MCF 10A (cell line): ENCODE measurements around the gene TMEM132D. TPM values are rescaled to one million over a fixed set of nuclear protein-coding genes. Genes with fewer than 3 reads are reported as not detected.

Experiments used
- BruUV-seq: library from RNA; stranded (reverse); fragments of 400-500 nt; replicated peaks from 2 replicates; lab custom pipeline; 2021; lab: Mats Ljungman, UMichigan
- CTCF ChIA-PET: fragments of 300-600 bp; sonication (Branson Sonifier 250); formaldehyde crosslinking; extraction: SDS; loops from one replicate; lab custom pipeline; 2021; ENCODE audit warnings: antibody characterized with exemption, inconsistent platforms; lab: Yijun Ruan, JAX
- POLR2A ChIA-PET: fragments of 300-600, 350-650 bp; sonication (Branson Sonifier 250); formaldehyde crosslinking; extraction: SDS; loops from one replicate; lab custom pipeline; 2020; ENCODE audit warnings: antibody characterized with exemption, inconsistent platforms; lab: Yijun Ruan, JAX
- DNase-seq: peaks from one replicate; pipeline ENCODE4 v3.0.0-alpha.2; 2018; ENCODE audit not compliant: unreplicated experiment
- H3K27ac Mint-ChIP-seq: one replicate; pipeline ENCODE4 v1.8.0; 2022; ENCODE audit warnings: mild to moderate bottlenecking, low read depth, mixed read lengths; ENCODE audit not compliant: unreplicated experiment
- H3K27me3 Mint-ChIP-seq: one replicate; pipeline ENCODE4 v1.8.0; 2022; ENCODE audit warnings: mixed read lengths; ENCODE audit not compliant: insufficient read depth, unreplicated experiment
- H3K36me3 Mint-ChIP-seq: one replicate; pipeline ENCODE4 v1.8.0; 2022; ENCODE audit warnings: mild to moderate bottlenecking, moderate library complexity, mixed read lengths; ENCODE audit not compliant: insufficient read depth, unreplicated experiment
- H3K4me1 Mint-ChIP-seq: one replicate; pipeline ENCODE4 v1.8.0; 2022; ENCODE audit warnings: mixed read lengths; ENCODE audit not compliant: insufficient read depth, unreplicated experiment
- H3K4me3 Mint-ChIP-seq: one replicate; pipeline ENCODE4 v1.8.0; 2022; ENCODE audit warnings: mild to moderate bottlenecking, moderate library complexity, mixed read lengths; ENCODE audit not compliant: unreplicated experiment
- H3K9me3 Mint-ChIP-seq: one replicate; pipeline ENCODE4 v1.8.0; 2022; ENCODE audit warnings: mixed read lengths; ENCODE audit not compliant: unreplicated experiment
- intact Hi-C: fragments of 100-400 bp; cut with micrococcal nuclease; formaldehyde crosslinking; loops from 2 replicates; pipeline ENCODE4 v1.14.1; 2022
- total RNA-seq: library from RNA; stranded (reverse); gene quantifications from 2 replicates; pipeline ENCODE4 v1.2.3, GENCODE V29; 2022
- TF ChIP-seq, protein P1 (sequence below): fragments of 200-600 bp; IDR thresholded peaks from one replicate; pipeline ENCODE4 v1.8.0; 2022; ENCODE audit warnings: antibody characterized with exemption, mild to moderate bottlenecking; ENCODE audit not compliant: unreplicated experiment

Gene TMEM132D
- total RNA-seq, 1 experiment from 2014 or later = not detected

DNA sequence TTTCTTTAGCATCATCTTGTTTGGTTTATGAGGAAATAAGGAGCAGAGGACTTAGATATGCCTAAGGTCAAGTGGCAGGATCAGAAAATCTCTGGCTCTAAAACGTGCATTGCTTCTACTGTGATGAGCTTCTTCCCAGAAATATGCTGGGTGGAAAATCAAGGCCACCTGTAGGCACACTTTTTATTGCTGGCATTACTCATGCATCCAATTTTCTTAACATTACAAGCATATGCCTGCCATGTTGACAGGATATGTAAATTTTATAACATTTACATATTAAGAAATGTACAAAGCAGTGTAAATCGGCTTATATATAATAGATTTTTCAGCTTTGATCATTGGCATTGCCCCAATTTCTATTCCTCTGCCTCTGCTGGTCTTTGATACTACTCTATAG lies 409.6 kb downstream of the TMEM132D start:
- Mint-ChIP-seq H3K27me3 (no peaks in the 10 kb centered on the region), H3K4me3 (no peak overlapping the region), H3K36me3 (no peaks in the 10 kb centered on the region), H3K27ac (no peak overlapping the region), H3K4me1 (no peaks in the 10 kb centered on the region), H3K9me3 (peaks cover 14% of the 10 kb centered on the region)
- BruUV-seq = no TSS peak
- TF ChIP-seq, protein P1, sequence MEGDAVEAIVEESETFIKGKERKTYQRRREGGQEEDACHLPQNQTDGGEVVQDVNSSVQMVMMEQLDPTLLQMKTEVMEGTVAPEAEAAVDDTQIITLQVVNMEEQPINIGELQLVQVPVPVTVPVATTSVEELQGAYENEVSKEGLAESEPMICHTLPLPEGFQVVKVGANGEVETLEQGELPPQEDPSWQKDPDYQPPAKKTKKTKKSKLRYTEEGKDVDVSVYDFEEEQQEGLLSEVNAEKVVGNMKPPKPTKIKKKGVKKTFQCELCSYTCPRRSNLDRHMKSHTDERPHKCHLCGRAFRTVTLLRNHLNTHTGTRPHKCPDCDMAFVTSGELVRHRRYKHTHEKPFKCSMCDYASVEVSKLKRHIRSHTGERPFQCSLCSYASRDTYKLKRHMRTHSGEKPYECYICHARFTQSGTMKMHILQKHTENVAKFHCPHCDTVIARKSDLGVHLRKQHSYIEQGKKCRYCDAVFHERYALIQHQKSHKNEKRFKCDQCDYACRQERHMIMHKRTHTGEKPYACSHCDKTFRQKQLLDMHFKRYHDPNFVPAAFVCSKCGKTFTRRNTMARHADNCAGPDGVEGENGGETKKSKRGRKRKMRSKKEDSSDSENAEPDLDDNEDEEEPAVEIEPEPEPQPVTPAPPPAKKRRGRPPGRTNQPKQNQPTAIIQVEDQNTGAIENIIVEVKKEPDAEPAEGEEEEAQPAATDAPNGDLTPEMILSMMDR = no peak
- no peak for DNase-seq
- intact Hi-C loops = no loop called here
- POLR2A ChIA-PET = no interaction called here
- CTCF ChIA-PET = no interaction called here

DNA sequence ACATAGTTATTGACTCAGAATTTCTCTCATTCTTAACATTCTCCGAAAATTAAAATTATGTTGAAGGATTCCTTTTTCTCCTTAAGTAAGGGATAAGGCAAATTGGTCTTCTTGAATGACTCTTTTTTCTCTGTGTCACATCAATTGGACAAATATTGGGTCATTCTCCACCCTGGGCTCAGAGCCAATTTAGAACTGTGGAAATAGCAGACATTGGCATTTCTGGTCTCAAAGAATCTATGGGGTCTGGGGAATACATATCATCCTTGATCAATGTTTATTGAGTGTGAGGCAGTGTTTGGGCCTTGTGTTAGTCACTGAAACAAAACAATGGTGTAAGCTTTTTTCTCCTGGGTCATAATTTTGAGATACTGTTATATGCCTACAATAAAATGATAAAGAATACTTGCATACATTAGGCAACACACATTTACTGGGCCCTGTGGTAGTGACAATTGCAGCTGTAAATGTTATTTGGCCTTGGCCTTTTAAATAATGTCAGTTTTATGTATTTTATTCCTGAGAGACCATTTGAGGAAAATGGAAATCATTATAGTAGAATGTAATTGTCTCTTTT lies 414.6 kb downstream of the TMEM132D start:
- intact Hi-C loops = no loop called here
- DNase-seq = no peak
- TF ChIP-seq, protein P1 = no peak
- ChIA-PET POLR2A (no interaction called here), CTCF (no interaction called here)
- Mint-ChIP-seq H3K36me3 (no peaks in the 10 kb centered on the region), H3K4me1 (no peaks in the 10 kb centered on the region), H3K27me3 (no peaks in the 10 kb centered on the region), H3K9me3 (no peaks in the 10 kb centered on the region), H3K4me3 (no peak overlapping the region), H3K27ac (no peak overlapping the region)
- BruUV-seq = no TSS peak

DNA sequence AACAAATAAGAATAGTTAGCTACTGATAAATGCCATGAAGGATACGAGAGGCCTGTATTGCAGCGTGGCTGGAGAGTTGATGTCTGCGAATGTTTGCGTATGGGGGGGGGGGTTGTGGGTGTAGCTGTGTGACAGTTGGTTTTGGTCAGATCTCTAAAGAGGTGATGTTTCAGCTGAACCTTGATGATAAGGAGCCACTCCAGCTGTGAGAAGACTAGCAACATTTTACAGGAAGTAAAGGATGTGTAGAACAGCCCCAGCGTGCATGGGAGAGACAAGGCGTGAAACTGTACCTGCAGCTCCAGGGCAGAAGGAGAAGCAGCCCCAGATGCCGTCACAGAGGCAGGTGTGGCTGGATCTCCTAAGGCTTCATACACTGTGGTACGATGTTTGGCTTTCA lies 416.9 kb downstream of the TMEM132D start:
- BruUV-seq = no TSS peak

DNA sequence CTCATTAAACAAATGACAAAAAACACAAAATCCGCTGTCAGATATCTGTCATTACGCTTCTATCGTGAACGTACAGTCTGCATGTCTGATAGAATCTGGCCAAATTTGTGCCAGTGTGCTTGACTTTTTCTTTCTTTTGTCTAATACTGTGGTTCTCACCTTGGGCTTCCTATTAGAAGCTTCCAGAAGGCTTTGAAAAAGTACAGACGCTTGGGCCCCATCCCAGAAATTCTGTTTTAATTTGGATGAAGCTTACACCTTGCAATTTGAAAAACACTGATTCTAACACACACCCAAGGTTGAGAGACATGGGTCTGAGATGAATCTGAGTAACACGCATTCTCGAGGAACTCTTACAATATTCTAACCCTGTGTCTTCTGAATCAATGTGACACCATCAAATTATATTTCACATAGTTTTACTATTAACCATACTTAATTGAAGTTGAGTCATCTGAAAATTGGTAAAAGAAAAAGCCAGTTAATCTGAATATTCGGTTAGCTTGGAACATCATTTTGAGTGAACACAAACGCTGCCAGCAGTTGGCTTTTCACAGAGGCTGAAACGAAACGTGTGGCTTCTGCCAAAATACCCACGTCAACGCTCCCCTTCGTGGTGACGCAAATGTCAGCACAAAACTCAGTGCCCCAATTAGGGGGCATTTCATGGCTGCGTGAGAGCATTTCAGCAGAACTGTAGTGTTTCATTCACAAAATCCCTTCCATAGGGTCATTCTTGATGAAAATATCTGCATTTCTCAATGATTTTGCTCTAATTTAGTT lies 420.5 kb downstream of the TMEM132D start:
- H3K4me3 Mint-ChIP-seq = no peak overlapping the region
- POLR2A ChIA-PET = interaction anchor here (0.6 kb wide), 1 partner anchor 10 kb away, joined by 3 read pairs; no protein-coding TSS in a partner anchor
- no peak overlapping the region for H3K27ac Mint-ChIP-seq
- DNase-seq = no peak
- intact Hi-C loops = no loop called here
- peaks cover 8% of the 10 kb centered on the region for H3K9me3 Mint-ChIP-seq
- TF ChIP-seq, protein P1 = no peak
- no peaks in the 10 kb centered on the region for H3K36me3 Mint-ChIP-seq
- H3K27me3 Mint-ChIP-seq = no peaks in the 10 kb centered on the region
- BruUV-seq = no TSS peak
- no peaks in the 10 kb centered on the region for H3K4me1 Mint-ChIP-seq
- CTCF ChIA-PET = no interaction called here

More for the DNA sequence above, 416.9 kb downstream of the TMEM132D start:
- Mint-ChIP-seq H3K27ac (no peak overlapping the region), H3K27me3 (no peaks in the 10 kb centered on the region), H3K36me3 (no peaks in the 10 kb centered on the region), H3K4me3 (no peak overlapping the region), H3K4me1 (no peaks in the 10 kb centered on the region), H3K9me3 (no peaks in the 10 kb centered on the region)
- intact Hi-C loops = no loop called here
- TF ChIP-seq, protein P1 = no peak
- no peak for DNase-seq
- CTCF ChIA-PET = interaction anchor here (0.6 kb wide), 2 partner anchors 32 to 705 kb away, joined by 3 read pairs; no protein-coding TSS in a partner anchor
- POLR2A ChIA-PET = no interaction called here
